Stimulated activated CD4-positive, alpha-beta T cell treated with anti-CD3 and anti-CD28 coated beads, TNF-alpha, amount 100 ng/mL, for 1 hour (primary cell): ENCODE measurements around the gene TK1.
"Not testable (repeated sequence)": the region's sequence is repeated elsewhere in the genome, so short reads cannot be mapped to it uniquely, and the experiment has no call there.

Experiments
- DNase-seq, 3 donors: peaks; one replicate each; pipeline ENCODE4 v3.0.0-alpha.2; 2020; ENCODE audit warnings: low read depth in 3 of 3, low spot score in 1 of 3

Gene TK1

GRCh38 chr17:78186692-78187595 is at the start of gene TK1, which contains the start of gene AFMID:
TK1 (minus strand) TSS chr17:78187052; CDS start chr17:78186994, 58 bp downstream.
AFMID (plus strand) TSS chr17:78187362; CDS start chr17:78187371, 9 bp downstream.
- DNase-seq: peak; percentile 39 to 62 (median 43)

- DNase-seq: no peak
These were observed 49.0 kb upstream of the TK1 start for GRCh38 chr17:78235885-78236284.

- not testable (repeated sequence) for DNase-seq
These were observed 48.2 kb upstream of the TK1 start for GRCh38 chr17:78235022-78235421.

- DNase-seq: no peak
These were observed 47.5 kb upstream of the TK1 start for GRCh38 chr17:78234261-78234865.

GRCh38 chr17:78233678-78234077 is 46.8 kb upstream of the TK1 start:
- no peak for DNase-seq

GRCh38 chr17:78232859-78233173 is 46.0 kb upstream of the TK1 start:
- no peak for DNase-seq

GRCh38 chr17:78231991-78232858 is 45.4 kb upstream of the TK1 start:
- peak in 1 of 3 donors; percentile 19 for DNase-seq

GRCh38 chr17:78230996-78231935 is 44.4 kb upstream of the TK1 start, which contains the start of gene TMEM235:
TMEM235 (plus strand) TSS chr17:78231631; CDS start chr17:78232024, 393 bp downstream.
- no peak for DNase-seq

- no peak for DNase-seq
These were observed 43.6 kb upstream of the TK1 start for GRCh38 chr17:78230252-78230962.

- no peak for DNase-seq
These were observed 41.3 kb upstream of the TK1 start for GRCh38 chr17:78228176-78228575.

GRCh38 chr17:78227455-78227916 is 40.6 kb upstream of the TK1 start:
- DNase-seq: no peak

- no peak for DNase-seq
These were observed 40.1 kb upstream of the TK1 start for GRCh38 chr17:78226759-78227454.

- no peak for DNase-seq
These were observed 39.4 kb upstream of the TK1 start for GRCh38 chr17:78226055-78226758.

- no peak for DNase-seq
These were observed 38.4 kb upstream of the TK1 start for GRCh38 chr17:78225088-78225865.

- DNase-seq: no peak
These were observed 37.6 kb upstream of the TK1 start for GRCh38 chr17:78224231-78225087.

GRCh38 chr17:78223765-78224164 is 36.9 kb upstream of the TK1 start:
- DNase-seq: no peak

GRCh38 chr17:78223061-78223460 is 36.2 kb upstream of the TK1 start:
- DNase-seq: no peak
